H9 (cell line): Measurements from ENCODE around the gene FLT1. TPM values are rescaled to one million over a fixed set of nuclear protein-coding genes. Genes with fewer than 3 reads are reported as not detected.

ENCODE experiments used
- DNase-seq: peaks from one replicate; pipeline ENCODE4 v3.0.0-alpha.2; 2017
- H2AFZ ChIP-seq: one replicate; pipeline ENCODE4 v1.6.1; 2013; ENCODE audit warnings: mild to moderate bottlenecking, low read length, control low read depth, moderate library complexity
- H2AK5ac ChIP-seq: 2 replicates; pipeline ENCODE4 v1.6.1; 2013; ENCODE audit warnings: low read length, control low read depth, mixed read lengths; ENCODE audit not compliant: insufficient read length
- H2BK120ac ChIP-seq: one replicate; pipeline ENCODE4 v1.6.1; 2013; ENCODE audit warnings: low read depth, mild to moderate bottlenecking, low read length, control low read depth, inconsistent platforms; ENCODE audit not compliant: poor library complexity, severe bottlenecking
- H2BK12ac ChIP-seq: 2 replicates; pipeline ENCODE4 v1.6.1; 2013; ENCODE audit warnings: low read length, control low read depth, mixed read lengths, low read depth; ENCODE audit not compliant: insufficient read length
- H2BK15ac ChIP-seq: 2 replicates; pipeline ENCODE4 v1.6.1; 2013; ENCODE audit warnings: low read depth, low read length, control low read depth
- H2BK20ac ChIP-seq: one replicate; pipeline ENCODE4 v1.6.1; 2013; ENCODE audit warnings: low read depth, mild to moderate bottlenecking, low read length, control low read depth, inconsistent platforms; ENCODE audit not compliant: poor library complexity, severe bottlenecking
- H2BK5ac ChIP-seq: 2 replicates; pipeline ENCODE4 v1.6.1; 2013; ENCODE audit warnings: low read length, control low read depth, mixed read lengths; ENCODE audit not compliant: insufficient read length
- H3K14ac ChIP-seq: 2 replicates; pipeline ENCODE4 v1.6.1; 2013; ENCODE audit warnings: low read length, control low read depth; ENCODE audit not compliant: insufficient read depth
- H3K18ac ChIP-seq: 2 replicates; pipeline ENCODE4 v1.6.1; 2013; ENCODE audit warnings: low read depth, mild to moderate bottlenecking, mixed read lengths, low read length, control low read depth; ENCODE audit not compliant: insufficient read length
- H3K23ac ChIP-seq: 2 replicates; pipeline ENCODE4 v1.6.1; 2013; ENCODE audit warnings: low read length, control low read depth, mixed read lengths, low read depth; ENCODE audit not compliant: insufficient read length
- H3K23me2 ChIP-seq: 2 replicates; pipeline ENCODE4 v1.6.1; 2013; ENCODE audit warnings: low read depth, mild to moderate bottlenecking, mixed read lengths, low read length, control low read depth; ENCODE audit not compliant: insufficient read length, poor library complexity, severe bottlenecking
- H3K27ac ChIP-seq: 2 replicates; pipeline ENCODE4 v1.5.1; 2013; ENCODE audit warnings: low read length, control low read depth, mixed read lengths, low read depth; ENCODE audit not compliant: insufficient read length
- H3K27me3 ChIP-seq: 2 replicates; pipeline ENCODE4 v1.6.1; 2013; ENCODE audit warnings: low read length, control low read depth, inconsistent platforms; ENCODE audit not compliant: insufficient read depth
- H3K4ac ChIP-seq: 2 replicates; pipeline ENCODE4 v1.6.1; 2013; ENCODE audit warnings: low read depth, mild to moderate bottlenecking, control low read depth, inconsistent platforms, low read length, moderate library complexity
- H3K4me1 ChIP-seq: 2 replicates; pipeline ENCODE4 v1.6.1; 2013; ENCODE audit warnings: low read length, control low read depth, inconsistent platforms; ENCODE audit not compliant: insufficient read depth
- H3K4me2 ChIP-seq: 2 replicates; pipeline ENCODE4 v1.6.1; 2013; ENCODE audit warnings: low read length, control low read depth, mixed read lengths; ENCODE audit not compliant: insufficient read length, insufficient read depth
- H3K56ac ChIP-seq: 2 replicates; pipeline ENCODE4 v1.6.1; 2013; ENCODE audit warnings: low read depth, mild to moderate bottlenecking, mixed read lengths, low read length, control low read depth; ENCODE audit not compliant: insufficient read length
- H3K79me1 ChIP-seq: 2 replicates; pipeline ENCODE4 v1.6.1; 2013; ENCODE audit warnings: low read depth, mild to moderate bottlenecking, moderate library complexity, low read length, control low read depth, inconsistent platforms; ENCODE audit not compliant: insufficient read depth, poor library complexity, severe bottlenecking
- H3K79me2 ChIP-seq: 2 replicates; pipeline ENCODE4 v1.6.1; 2013; ENCODE audit warnings: low read length, control low read depth, inconsistent platforms; ENCODE audit not compliant: insufficient read depth
- H3K9ac ChIP-seq: 2 replicates; pipeline ENCODE4 v1.6.1; 2013; ENCODE audit warnings: low read length, control low read depth, mixed read lengths; ENCODE audit not compliant: insufficient read length; ENCODE audit errors: extremely low read depth
- H3K9me3 ChIP-seq: one replicate; pipeline ENCODE4 v1.6.1; 2013; ENCODE audit warnings: low read depth, low read length, inconsistent platforms; ENCODE audit not compliant: control insufficient read depth
- H3T11ph ChIP-seq: one replicate; pipeline ENCODE4 v1.6.1; 2013; ENCODE audit warnings: mild to moderate bottlenecking, low read length, control low read depth, inconsistent platforms
- H4K20me1 ChIP-seq: one replicate; pipeline ENCODE4 v1.6.1; 2013; ENCODE audit not compliant: control insufficient read depth, insufficient read length, insufficient read depth
- H4K5ac ChIP-seq: 2 replicates; pipeline ENCODE4 v1.6.1; 2013; ENCODE audit warnings: low read depth, mild to moderate bottlenecking, mixed read lengths, low read length, control low read depth; ENCODE audit not compliant: insufficient read length
- H4K8ac ChIP-seq: replicated peaks from 2 replicates; pipeline ENCODE4 v1.6.1; 2013; ENCODE audit warnings: low read length, control low read depth, mixed read lengths, low read depth; ENCODE audit not compliant: insufficient read length
- H4K91ac ChIP-seq: 2 replicates; pipeline ENCODE4 v1.6.1; 2013; ENCODE audit warnings: low read depth, mild to moderate bottlenecking, moderate library complexity, mixed read lengths, low read length, control low read depth; ENCODE audit not compliant: insufficient read length
- H3K27ac Mint-ChIP-seq, 3 experiments: 2 replicates in 2 of 3; 3 replicates in 1 of 3; pipeline ENCODE4 v1.8.0; 2020 to 2021; ENCODE audit warnings: mixed read lengths in 3 of 3, mild to moderate bottlenecking in 1 of 3, moderate library complexity in 1 of 3
- H3K27me3 Mint-ChIP-seq: 2 replicates; pipeline ENCODE4 v1.8.0; 2021; ENCODE audit warnings: low read depth, mild to moderate bottlenecking, moderate library complexity, mixed read lengths
- H3K36me3 Mint-ChIP-seq, 3 experiments: 2 replicates in 2 of 3; 3 replicates in 1 of 3; pipeline ENCODE4 v1.8.0; 2020 to 2021; ENCODE audit warnings: low read depth in 3 of 3, mixed read lengths in 3 of 3; ENCODE audit not compliant: insufficient read depth in 1 of 3
- H3K4me1 Mint-ChIP-seq, 2 experiments: 2 replicates each; pipeline ENCODE4 v1.8.0; 2020; ENCODE audit warnings: mixed read lengths in 2 of 2
- H3K4me3 Mint-ChIP-seq, 2 experiments: 2 replicates in 1 of 2; 3 replicates in 1 of 2; pipeline ENCODE4 v1.8.0; 2020 to 2021; ENCODE audit warnings: mild to moderate bottlenecking in 2 of 2, mixed read lengths in 2 of 2, moderate library complexity in 1 of 2
- H3K9me3 Mint-ChIP-seq, 2 experiments: 2 replicates in 1 of 2; 3 replicates in 1 of 2; pipeline ENCODE4 v1.8.0; 2020; ENCODE audit warnings: mild to moderate bottlenecking in 2 of 2, mixed read lengths in 2 of 2, moderate library complexity in 1 of 2
- CTCF ChIP-seq: fragments of 200-600 bp; sonication (generic); conservative IDR thresholded peaks from 3 replicates; pipeline ENCODE4 v1.8.0; 2021; ENCODE audit warnings: antibody characterized with exemption, mild to moderate bottlenecking
- WGBS: extraction: QIAGEN DNeasy Blood & Tissue Kit; methylation state at CpG from one replicate; pipeline ENCODE4 v1.1.7; 2013; ENCODE audit warnings: missing lambda C conversion rate, low lambda C conversion rate, mixed read lengths; ENCODE audit not compliant: insufficient read length; ENCODE audit errors: extremely low coverage; 5-methylcytosine and 5-hydroxymethylcytosine counted together
- total RNA-seq: library from RNA; stranded (reverse); gene quantifications from 2 replicates; pipeline ENCODE4 v1.2.1, GENCODE V29; 2021

Gene FLT1
- total RNA-seq, 1 experiment from 2014 or later: 84.1 TPM

GRCh38 chr13:28401303-28402056 is 93.4 kb downstream of the FLT1 start:
- no peaks in the 10 kb centered on the region for H3K27me3 ChIP-seq
- H2BK5ac ChIP-seq: no peak overlapping the region
- H3K9me3 ChIP-seq: no peaks in the 10 kb centered on the region
- no peak overlapping the region for H3K4ac ChIP-seq
- H2AFZ ChIP-seq: no peak overlapping the region
- peaks cover 13 to 25% of the 10 kb centered on the region in 2 experiments for H3K4me1 Mint-ChIP-seq
- no peak overlapping the region for H4K5ac ChIP-seq
- H3K79me2 ChIP-seq: no peaks in the 10 kb centered on the region
- no peak overlapping the region for H3K56ac ChIP-seq
- H3K27ac Mint-ChIP-seq: peak overlapping the region in 2 of 3 experiments; percentile 20 to 63; a peak in 4 of 7 replicates
- H4K8ac ChIP-seq: no peak overlapping the region
- DNase-seq: no peak
- no peak overlapping the region for H2BK12ac ChIP-seq
- H3K4me3 Mint-ChIP-seq: no peak overlapping the region
- no peak overlapping the region for H3T11ph ChIP-seq
- no peak overlapping the region for H4K91ac ChIP-seq
- no peak overlapping the region for H3K18ac ChIP-seq
- no peak overlapping the region for H2AK5ac ChIP-seq
- no peak overlapping the region for H2BK20ac ChIP-seq
- peaks cover 27 to 80% (median 60%) of the 10 kb centered on the region in 3 experiments for H3K36me3 Mint-ChIP-seq
- WGBS: no CpG with 5 or more reads among the region's 7 CpGs
- no peak overlapping the region for H2BK15ac ChIP-seq
- no peak overlapping the region for H3K27ac ChIP-seq
- H3K4me2 ChIP-seq: no peak overlapping the region
- H4K20me1 ChIP-seq: no peaks in the 10 kb centered on the region
- H3K23me2 ChIP-seq: no peaks in the 10 kb centered on the region
- no peak for TF ChIP-seq CTCF
- no peak overlapping the region for H3K9ac ChIP-seq
- H3K14ac ChIP-seq: no peak overlapping the region
- no peaks in the 10 kb centered on the region for H3K27me3 Mint-ChIP-seq
- H2BK120ac ChIP-seq: no peak overlapping the region
- peaks cover 7% of the 10 kb centered on the region for H3K4me1 ChIP-seq
- H3K23ac ChIP-seq: no peak overlapping the region
- H3K9me3 Mint-ChIP-seq: no peaks in the 10 kb centered on the region
- H3K79me1 ChIP-seq: no peaks in the 10 kb centered on the region
